HG03439 (cell line): ENCODE results near the gene OPTC.
"Not testable (repeated sequence)": the region's sequence is repeated elsewhere in the genome, so short reads cannot be mapped to it uniquely, and the experiment has no call there.

Source experiments
- ATAC-seq: cut with Tn5 transposase; IDR thresholded peaks from one replicate; pipeline ENCODE4 v1.9.1; 2021; ENCODE audit warnings: mild to moderate bottlenecking, moderate library complexity; ENCODE audit not compliant: unreplicated experiment

Gene OPTC, protein sequence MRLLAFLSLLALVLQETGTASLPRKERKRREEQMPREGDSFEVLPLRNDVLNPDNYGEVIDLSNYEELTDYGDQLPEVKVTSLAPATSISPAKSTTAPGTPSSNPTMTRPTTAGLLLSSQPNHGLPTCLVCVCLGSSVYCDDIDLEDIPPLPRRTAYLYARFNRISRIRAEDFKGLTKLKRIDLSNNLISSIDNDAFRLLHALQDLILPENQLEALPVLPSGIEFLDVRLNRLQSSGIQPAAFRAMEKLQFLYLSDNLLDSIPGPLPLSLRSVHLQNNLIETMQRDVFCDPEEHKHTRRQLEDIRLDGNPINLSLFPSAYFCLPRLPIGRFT

DNA sequence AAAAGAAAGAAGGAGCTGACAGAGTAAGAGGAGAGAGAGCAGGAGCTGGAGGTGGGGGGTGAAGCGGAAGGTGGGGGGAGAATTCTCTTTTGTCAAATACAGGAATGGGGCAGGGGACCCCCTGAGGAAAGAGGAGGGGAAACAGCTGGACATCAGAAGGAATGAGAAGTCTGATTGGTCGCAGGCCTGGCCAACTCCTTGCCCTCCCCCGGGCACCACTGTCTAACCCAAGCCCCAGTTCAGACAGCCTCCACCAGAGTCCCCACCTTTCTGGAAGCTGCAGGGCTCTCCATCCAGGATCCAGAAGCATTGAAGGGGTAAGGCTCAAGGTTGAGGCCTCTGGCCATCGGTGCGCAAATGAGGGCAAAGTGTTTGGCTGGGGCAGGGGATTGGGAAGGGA lies at the start of gene OPTC:
OPTC (plus strand) TSS at position 253 of the 400 bp plus-strand sequence. CDS start 1,853 bp downstream, outside the sequence.
- no peak for ATAC-seq

DNA sequence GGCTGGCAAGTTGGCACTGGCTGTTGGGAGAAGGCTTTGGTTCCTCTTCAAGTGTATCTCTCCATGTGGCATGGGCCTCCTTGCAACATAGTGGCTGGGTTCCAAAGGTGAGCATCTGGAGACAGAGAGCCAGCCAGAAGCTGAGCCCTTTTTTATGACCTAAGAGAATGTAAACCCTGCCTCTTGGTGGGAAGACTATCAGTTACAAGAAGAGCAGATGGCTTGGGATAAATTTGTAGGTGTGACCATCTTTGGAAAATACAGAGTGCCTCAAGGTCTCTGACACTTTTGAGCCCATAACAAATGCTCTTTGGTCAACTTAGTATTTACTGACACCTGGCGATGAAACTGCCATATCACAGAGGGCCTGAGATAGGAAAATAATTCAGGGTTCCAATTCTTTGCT lies 49.8 kb upstream of the OPTC start:
- no peak for ATAC-seq

DNA sequence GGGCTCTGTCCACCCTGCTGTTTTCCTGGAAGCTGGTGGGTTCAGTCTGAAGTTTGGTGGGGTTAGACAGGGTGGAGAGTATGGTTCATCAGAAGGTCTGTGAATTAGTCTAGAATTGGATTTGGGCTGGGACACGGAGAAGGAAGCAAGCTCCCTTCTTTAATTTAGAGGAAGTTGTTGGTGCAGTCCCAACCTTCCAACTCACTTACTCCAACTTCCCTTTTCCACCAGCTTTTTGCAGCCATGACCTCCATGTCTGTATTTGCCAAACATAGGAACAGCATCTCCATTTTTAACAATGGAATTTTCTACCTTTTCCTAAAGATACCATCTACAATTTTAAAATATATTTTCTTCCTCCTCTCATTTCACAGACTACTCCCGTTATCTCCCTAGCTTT lies 46.8 kb upstream of the OPTC start:
- no peak for ATAC-seq

DNA sequence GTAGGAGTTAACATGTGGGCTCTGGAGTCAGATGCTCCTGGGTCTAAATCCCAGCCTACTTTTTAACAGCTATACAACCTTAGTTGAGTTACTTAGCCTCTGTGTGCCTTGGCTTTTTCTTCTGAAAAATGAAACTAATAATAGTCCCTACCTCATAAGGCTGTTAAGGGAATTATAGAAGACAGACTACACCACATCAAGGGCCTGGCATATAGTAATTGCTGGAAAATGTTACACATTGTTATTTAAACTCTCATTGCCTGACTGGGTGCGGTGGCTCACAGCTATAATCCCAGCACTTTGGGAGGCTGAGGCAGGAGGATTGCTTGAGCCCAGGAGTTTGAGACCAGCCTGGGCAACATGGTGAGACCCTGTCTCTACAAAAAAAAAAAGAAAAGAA lies 46.4 kb upstream of the OPTC start:
- not testable (repeated sequence) for ATAC-seq

DNA sequence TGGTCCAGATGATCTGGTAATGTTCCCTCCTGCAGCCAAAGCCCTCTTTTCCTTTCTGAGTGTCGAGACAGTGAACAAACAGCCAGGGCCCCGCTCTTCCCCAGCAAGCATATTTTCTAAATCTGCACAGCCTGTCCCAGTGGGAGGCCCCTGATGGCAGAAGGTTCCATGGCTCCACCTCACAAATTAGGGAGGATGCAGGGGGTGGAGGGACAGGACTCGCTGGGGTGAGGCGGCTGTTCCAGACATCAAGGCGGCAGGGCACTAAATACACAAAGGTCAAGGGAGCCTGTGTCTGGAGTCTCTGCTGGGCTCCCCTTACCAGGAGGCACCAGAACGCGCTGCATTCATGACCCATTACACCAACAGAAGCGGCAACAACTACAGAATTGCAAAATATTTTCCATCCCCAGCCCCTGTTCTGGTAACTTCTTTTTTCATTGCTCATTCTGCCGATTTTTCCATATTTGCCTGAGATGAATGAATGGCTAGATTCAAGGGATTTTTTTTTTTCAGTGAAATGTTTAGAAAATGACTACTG lies 45.4 kb upstream of the OPTC start:
- no peak for ATAC-seq

DNA sequence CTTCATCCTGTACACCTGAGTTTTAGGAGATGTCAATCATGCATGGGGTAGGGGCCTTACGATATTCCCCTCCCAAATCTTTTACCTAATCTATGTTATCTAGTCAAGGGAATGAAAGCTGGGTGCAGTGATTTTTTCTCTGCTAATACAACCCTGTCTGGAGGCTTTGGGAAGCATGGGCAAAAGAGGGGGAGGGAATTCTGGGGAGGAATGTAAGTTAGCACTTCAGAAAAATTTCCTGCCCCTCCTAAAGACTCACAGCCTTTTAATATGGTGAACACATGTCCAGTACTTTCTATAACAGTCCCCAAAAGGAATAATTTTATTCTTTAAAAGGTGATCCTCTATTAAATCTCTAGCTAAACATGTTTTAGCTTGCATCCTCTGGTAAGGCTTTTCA lies 44.0 kb upstream of the OPTC start:
- no peak for ATAC-seq

DNA sequence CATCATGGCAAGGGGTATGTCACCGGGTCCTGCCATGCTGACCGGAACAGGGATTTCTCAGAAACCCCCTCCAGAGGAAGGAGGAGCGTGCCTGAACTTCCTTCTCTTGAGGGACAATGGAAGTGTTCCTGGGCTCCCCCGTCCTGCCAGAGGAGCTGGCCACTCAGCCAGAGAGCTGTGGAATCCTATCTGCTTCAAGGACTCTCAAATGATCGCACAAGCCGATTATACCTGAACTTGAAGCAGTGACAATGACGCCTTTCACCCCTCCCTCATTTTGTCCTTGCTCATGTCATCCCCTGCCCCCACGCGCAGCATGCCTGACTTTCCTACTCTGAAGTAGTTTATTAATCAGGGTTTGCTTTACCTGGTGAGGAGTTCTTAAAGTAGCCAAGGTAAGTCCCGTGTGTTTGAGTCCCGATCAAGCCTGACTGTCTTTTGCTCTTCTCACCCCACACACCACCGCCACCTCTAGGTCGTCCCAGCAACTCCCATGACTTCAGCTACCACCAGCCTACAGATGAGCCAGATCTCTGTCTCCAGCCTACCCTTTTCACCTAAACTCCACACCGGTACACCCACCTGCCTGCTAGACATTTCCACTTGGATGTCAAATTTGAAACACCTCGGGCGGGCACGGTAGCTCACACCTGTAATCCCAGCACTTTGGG lies 43.3 kb upstream of the OPTC start:
- no peak for ATAC-seq

DNA sequence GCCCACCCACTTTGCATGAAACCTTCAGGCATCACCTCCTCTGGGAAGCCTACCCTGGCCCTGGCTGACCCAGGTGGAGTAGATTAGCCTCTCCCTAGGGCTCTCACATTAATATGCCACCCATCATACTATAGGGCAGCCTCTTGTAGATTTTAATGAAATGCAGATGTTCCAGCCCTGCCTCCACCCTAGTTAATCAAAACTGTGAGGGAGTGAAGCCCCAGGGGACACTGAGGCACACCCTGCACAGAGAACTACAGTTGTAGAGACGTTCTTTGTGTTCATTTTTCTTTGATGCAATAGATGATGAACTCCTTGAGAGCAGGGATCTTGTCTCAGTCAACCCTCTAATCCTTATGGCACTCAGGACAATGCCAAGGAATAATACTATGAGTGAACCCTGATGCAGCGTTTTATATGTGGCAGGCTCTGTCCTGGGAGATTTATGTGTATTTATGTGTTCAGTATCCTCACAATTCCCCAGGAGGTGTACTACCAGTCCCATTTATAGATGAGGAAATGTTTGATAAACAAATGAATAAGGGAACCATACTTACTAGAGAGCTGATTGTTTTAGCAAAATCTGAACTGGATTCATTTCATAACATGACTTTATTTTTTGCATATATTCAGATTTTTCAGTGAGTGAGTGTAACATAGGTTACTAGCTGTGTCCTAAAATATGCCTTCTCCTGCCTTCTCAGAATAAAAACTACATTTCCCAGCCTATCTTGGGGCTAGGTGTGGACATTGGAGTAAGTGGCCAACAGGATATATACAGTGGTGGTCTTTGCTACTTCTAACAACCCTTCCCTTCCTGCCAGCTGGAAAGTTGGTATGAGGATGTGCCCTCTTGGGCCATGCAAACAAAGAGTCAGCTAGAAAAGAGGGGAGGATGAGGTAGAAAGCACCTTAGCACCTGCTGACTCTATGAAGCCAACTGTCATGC lies 41.8 kb upstream of the OPTC start:
- no peak for ATAC-seq

DNA sequence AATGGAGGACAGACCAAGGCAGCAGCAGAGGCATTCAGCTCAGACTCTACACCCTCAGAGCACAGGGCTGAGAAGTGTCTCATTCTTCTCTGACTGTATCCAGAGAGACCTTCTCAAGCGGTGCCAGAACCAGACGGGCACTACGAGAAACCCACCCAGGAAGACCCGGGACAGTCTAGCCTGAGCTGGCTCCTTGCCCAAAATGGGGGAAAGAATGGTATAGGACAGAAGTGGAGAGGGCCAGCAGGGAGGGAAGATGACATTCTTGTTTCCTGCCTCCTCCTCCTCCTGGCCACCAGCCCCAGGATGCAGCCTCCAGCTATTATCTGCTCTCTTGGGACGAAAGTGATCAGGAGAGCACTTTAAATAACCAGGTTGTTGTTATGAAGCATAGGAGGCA lies 40.9 kb upstream of the OPTC start:
- no peak for ATAC-seq

DNA sequence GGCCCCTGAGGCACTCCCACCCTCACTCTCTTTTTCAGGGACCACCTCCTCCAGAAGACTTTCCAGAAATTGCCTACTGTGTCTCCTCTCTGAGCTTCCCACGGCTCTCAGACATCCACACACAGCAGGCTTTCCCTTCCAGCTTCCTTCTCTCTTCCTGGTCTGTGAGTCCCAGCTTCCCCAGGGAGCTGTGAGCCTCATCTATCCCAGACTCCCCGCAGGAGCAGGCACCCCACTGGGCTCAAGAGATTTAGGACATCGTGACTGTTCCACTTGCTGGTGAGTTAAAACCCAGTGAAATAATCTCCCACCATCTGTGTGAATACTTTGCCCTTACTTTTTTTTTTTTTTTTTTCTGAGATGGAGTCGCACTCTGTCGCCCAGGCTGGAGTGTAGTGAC lies 40.3 kb upstream of the OPTC start:
- ATAC-seq = no peak

DNA sequence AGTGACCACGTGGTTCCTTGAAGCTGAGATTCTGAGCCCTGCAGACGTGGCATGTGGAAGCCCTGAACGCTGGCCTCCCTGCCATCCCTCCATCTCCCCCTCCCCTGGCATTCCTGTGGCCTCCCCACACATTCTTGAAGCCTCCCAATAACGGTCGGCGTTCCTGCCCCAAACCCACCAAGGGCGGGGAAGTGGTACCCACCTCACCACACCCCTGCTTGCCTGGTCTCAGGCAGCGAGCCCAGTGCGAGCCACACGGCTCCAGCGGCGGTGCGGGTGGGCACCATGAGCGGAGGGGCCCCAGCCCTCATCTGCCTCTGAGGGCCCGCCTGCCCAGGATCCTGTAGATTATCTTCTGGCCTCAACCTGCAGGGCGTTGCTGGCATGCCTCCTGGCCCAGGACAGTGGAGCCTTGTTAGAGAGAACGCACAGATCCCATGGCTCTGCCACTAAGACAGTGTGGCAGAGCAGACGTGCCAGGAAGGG lies 38.9 kb upstream of the OPTC start:
- ATAC-seq = no peak

DNA sequence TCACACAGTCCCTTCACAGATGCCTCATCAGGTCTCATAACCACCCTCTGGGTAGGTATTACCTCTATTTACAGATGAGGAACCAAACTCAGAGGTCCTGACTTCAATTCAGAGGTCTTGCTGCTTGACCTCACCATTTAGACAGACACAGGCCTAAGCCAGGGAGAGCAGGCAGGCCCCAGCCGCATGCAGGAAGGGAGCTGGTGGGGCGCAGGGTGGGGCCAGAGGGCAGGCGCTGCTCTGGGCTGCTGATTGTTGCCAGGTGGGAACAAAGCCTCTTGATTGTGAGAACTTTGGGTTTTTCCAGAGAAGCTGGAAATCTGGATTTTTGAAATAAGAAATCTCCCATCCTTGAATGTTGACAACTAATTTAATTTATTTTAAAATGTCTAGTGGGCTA lies 38.2 kb upstream of the OPTC start:
- no peak for ATAC-seq

DNA sequence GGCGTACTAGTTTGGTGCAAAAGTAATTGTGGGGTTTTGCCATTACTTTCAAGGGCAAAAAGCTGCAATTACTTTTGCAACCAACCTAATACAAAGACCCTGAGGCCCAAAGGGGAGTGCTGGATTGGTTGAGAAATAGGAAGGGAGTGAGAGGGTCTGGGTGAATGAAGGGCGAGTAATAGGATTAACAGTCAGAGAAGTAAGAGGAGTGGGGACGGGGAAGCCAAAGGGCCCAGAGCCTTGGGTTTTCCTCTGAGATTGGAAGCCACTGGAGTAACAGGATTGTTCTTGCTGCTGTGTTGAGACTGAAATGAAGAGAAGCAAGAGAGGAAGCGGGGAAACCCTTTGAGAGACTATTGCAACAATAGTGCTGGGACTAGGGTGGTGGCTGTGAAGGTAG lies 37.4 kb upstream of the OPTC start:
- no peak for ATAC-seq

DNA sequence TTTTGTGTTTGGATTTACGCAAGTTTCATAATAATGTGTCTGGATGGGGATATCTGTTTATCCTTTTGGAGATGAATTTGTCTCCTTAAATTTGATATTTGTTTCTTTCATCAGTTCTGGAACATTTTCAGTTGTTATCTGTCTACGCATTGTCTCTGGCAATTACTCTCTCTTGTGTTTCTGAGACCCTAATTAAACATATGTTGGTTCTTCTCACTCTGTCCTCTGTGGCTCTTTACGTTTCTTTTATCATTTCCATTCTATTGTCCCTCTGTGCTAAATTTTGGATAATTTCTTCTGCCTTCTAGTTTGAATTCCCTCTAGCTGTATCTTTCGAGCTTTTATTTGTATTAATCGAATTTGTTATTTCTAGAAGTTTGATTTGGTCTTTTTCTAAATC lies 35.9 kb upstream of the OPTC start:
- ATAC-seq = no peak

DNA sequence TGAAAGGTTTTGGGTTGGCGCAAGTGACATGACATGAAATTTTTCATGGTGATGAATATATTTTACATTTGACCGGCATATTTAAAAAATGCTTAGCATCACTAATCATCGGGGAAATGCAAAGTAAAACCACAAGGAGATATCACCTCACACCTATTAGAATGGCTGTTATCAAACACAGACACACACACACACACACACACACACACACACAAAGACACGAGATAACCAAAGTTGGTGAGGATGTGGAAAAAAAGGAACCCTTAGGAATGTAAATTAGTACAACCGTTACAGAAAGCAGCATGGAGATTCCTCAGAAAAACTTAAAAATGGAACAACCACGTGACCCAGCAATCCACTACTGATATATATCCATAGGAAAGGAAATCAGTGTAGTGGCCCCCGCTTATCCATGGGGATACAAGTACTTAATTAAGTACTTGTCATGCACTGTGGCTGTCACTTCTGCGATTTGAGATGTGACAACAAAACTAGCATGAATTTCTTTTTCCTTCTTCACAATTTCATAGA lies 34.2 kb upstream of the OPTC start:
- no peak for ATAC-seq

DNA sequence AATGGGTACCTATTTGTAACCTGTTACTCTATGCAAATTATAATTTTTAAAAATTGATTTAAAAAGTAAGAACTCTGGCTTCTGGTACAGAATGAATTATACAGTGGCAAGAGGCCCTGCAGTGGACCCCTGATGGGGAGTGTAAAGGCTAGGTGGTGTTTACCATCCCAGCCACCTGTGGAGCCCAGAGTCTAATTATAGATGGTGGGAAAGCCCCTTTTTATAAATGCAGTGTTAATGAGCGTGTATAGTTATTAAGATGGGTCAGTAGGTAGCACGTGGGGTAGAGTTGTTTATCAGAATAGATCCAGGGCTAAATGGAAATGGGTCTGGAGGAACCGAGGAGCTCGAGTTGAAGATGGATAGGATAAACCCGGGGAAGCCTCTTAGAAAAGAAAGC lies 32.2 kb upstream of the OPTC start:
- no peak for ATAC-seq

DNA sequence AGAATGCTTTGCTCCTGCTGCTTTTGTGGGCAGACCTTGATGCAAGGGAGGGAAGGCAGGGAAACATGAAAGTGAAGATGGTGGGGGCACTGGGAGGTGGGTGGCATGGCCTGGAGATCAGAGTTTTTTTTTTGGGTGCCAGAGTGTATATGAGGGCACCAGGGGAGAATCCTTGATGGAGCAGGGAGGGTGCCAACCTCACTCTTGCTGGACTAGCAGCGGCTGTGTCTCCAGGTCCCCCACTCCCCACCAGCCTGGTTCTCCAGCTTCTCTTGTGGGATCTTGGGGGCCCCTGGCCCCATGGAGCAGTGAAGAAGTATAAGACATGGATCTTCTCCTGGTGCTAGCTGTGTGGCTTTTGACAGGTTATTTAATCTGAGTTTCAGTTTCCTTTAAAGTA lies 31.8 kb upstream of the OPTC start:
- no peak for ATAC-seq

DNA sequence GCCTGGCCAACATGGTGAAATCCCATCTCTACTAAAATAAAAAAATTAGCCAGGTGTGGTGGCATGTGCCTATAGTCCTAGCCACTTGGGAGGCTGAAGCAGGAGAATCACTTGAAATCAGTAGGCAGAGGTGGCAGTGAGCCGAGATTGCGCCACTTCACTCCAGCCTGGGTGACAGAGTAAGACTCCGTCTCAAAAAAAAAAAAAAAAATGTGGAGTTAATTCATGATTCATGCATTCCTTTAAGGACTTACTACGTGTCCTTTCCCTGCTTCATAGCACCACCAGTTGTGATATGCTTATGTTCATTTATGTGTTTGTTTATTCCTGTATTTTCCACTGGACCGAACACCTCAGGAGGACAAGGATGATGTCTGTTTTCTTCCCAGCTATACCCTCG lies 31.1 kb upstream of the OPTC start:
- ATAC-seq = no peak

DNA sequence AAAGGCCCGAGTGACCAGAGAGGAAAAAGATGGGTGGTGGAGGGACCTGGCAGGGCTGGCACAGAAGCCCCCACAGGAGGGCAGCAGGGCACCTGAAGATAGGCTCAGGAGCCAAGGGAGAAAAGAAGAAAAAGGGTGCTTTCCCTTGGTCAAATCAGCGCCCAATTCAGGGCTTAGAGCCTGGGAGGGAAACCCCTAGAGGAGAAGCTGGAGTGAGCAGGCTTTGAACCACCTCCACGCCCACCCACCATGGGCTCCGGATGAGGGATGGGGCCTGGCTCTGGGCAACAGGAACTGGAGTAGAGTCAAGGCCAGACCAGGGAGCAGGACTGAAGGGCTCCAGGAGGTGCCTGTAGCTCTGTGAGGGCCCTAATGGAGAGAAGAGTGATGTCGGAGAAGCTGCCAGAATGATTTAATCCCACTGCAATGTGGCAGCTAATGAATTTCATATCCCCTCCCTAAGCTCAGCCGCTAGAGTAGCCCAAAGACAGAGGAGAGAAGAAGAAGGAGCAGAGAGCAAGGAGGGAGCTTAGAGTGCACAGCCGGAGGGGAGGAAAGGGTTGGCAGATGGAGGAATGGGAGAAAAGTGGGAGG lies 30.4 kb upstream of the OPTC start:
- no peak for ATAC-seq

DNA sequence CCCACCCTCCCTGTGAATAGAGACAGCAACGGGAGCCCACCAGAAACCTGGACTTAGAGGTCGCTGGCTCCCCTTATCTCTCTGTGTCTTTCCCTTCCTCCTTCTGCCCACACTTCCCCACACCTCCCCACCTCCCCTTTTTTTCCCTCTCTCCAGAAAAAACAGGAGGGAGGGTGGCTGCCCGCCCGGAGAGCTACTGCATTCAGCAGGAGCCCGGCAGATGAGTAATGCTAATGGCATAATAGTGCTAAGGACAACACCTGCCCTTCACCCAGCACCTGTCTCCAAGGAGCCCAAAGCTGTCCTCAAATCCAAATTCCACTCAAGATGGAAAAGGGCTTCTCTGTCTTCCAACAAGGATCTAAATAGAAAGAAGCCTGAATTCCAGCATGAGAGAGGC lies 29.7 kb upstream of the OPTC start:
- no peak for ATAC-seq

DNA sequence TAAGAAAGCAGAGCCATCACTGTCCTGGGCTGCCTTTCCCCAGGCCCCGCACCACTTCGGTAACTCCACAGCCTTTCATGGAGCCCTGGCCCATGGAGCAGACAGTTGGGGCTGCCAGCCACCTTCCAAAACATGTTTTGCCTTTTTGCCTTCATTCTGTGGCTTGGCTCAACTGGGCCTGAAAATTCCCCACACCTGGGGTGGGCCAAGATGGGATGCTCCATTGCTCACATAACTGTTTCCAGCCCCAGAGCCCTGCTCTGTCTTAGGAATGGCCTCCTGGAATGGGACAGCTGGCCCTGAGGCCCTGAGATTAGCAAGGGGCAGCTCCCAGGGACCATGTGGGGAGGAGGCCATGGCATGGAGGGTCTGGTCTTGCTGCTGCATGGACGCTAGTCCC lies 29.2 kb upstream of the OPTC start:
- ATAC-seq = no peak
